ENCODE results near the gene TCEAL7.

Gene TCEAL7

GRCh38 chrX:103376979-103377324 is 46.9 kb downstream of the TCEAL7 start:
- H3K4me3 ChIP-seq (ENCODE audit: control insufficient read depth, low read depth, low read length): peak overlapping the region; percentile 66
- no peak for DNase-seq (ENCODE audit: low read depth)
- TF ChIP-seq, protein P1, sequence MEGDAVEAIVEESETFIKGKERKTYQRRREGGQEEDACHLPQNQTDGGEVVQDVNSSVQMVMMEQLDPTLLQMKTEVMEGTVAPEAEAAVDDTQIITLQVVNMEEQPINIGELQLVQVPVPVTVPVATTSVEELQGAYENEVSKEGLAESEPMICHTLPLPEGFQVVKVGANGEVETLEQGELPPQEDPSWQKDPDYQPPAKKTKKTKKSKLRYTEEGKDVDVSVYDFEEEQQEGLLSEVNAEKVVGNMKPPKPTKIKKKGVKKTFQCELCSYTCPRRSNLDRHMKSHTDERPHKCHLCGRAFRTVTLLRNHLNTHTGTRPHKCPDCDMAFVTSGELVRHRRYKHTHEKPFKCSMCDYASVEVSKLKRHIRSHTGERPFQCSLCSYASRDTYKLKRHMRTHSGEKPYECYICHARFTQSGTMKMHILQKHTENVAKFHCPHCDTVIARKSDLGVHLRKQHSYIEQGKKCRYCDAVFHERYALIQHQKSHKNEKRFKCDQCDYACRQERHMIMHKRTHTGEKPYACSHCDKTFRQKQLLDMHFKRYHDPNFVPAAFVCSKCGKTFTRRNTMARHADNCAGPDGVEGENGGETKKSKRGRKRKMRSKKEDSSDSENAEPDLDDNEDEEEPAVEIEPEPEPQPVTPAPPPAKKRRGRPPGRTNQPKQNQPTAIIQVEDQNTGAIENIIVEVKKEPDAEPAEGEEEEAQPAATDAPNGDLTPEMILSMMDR (conservative IDR thresholded peaks at IDR 0.05; ENCODE audit: control insufficient read depth, insufficient read depth, low read depth, low read length): no peak

- no peak for DNase-seq (ENCODE audit: low read depth)
- TF ChIP-seq, protein P1 (conservative IDR thresholded peaks at IDR 0.05; ENCODE audit: control insufficient read depth, insufficient read depth, low read depth, low read length): no peak
- H3K4me3 ChIP-seq (ENCODE audit: control insufficient read depth, low read depth, low read length): no peak overlapping the region
These were observed 49.0 kb downstream of the TCEAL7 start for GRCh38 chrX:103378990-103379389.

Measured in fibroblast of mammary gland (primary cell).